Stimulated activated naive CD8-positive, alpha-beta T cell treated with anti-CD3 and anti-CD28 coated beads, Interleukin-15, Interleukin-2, amounts not matched to agents 100 ng/mL and 50 ng/mL, for 24 hours (primary cell): ENCODE measurements around the gene FXYD2.

ENCODE experiments used
- H3K27ac Mint-ChIP-seq: one replicate; pipeline ENCODE4 v1.8.0; 2021; ENCODE audit warnings: mild to moderate bottlenecking, mixed read lengths
- H3K27me3 Mint-ChIP-seq: one replicate; pipeline ENCODE4 v1.8.0; 2021; ENCODE audit warnings: mixed read lengths
- H3K36me3 Mint-ChIP-seq: one replicate; pipeline ENCODE4 v1.8.0; 2021; ENCODE audit warnings: low read depth, mixed read lengths
- H3K4me1 Mint-ChIP-seq: one replicate; pipeline ENCODE4 v1.8.0; 2021; ENCODE audit warnings: low read depth, mixed read lengths
- H3K4me3 Mint-ChIP-seq: one replicate; pipeline ENCODE4 v1.8.0; 2021; ENCODE audit warnings: mild to moderate bottlenecking, mixed read lengths
- H3K9me3 Mint-ChIP-seq: one replicate; pipeline ENCODE4 v1.8.0; 2021; ENCODE audit warnings: mixed read lengths

Gene FXYD2

GRCh38 chr11:117842131-117842941 is 17.8 kb upstream of the FXYD2 start:
- no peaks in the 10 kb centered on the region for H3K9me3 Mint-ChIP-seq
- H3K27me3 Mint-ChIP-seq = no peaks in the 10 kb centered on the region
- no peaks in the 10 kb centered on the region for H3K4me1 Mint-ChIP-seq
- H3K36me3 Mint-ChIP-seq = no peaks in the 10 kb centered on the region
- H3K4me3 Mint-ChIP-seq = no peak overlapping the region
- no peak overlapping the region for H3K27ac Mint-ChIP-seq

DNA sequence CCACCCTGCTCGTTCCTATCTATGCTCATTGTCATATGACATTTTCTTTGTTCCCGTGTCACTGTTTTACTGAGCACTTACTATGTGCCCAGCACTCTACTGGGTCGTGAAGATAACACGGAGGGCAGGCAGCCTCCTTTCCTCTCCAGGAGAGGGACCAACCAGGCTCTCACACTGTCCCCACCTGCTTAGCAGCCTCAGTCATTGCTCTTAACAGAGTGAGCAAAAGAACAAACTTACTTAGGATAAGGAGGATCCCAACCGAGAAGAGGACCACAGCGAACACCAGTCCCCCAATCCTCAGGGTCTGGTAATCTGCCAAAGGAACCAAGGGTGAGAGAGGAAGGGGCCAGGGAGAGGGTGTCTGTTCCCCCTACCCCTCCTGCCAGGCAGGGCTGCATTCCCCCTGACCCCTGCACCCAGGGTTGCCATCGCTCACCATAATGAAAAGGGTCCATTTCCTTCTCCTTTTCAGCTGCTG is 17.0 kb upstream of the FXYD2 start:
- Mint-ChIP-seq H3K4me1 (no peaks in the 10 kb centered on the region), H3K27me3 (no peaks in the 10 kb centered on the region), H3K4me3 (no peak overlapping the region), H3K9me3 (no peaks in the 10 kb centered on the region), H3K36me3 (no peaks in the 10 kb centered on the region), H3K27ac (no peak overlapping the region)

- Mint-ChIP-seq H3K27ac (no peak overlapping the region), H3K4me1 (no peaks in the 10 kb centered on the region), H3K27me3 (no peaks in the 10 kb centered on the region), H3K4me3 (no peak overlapping the region), H3K9me3 (no peaks in the 10 kb centered on the region), H3K36me3 (no peaks in the 10 kb centered on the region)
Measured at GRCh38 chr11:117840881-117841550, 16.5 kb upstream of the FXYD2 start.

- no peaks in the 10 kb centered on the region for H3K36me3 Mint-ChIP-seq
- no peaks in the 10 kb centered on the region for H3K27me3 Mint-ChIP-seq
- no peak overlapping the region for H3K4me3 Mint-ChIP-seq
- peak overlapping the region; percentile 26 for H3K27ac Mint-ChIP-seq
- no peaks in the 10 kb centered on the region for H3K9me3 Mint-ChIP-seq
- H3K4me1 Mint-ChIP-seq = no peaks in the 10 kb centered on the region
Measured at GRCh38 chr11:117839936-117840813, 15.6 kb upstream of the FXYD2 start.

- Mint-ChIP-seq H3K36me3 (no peaks in the 10 kb centered on the region), H3K9me3 (no peaks in the 10 kb centered on the region), H3K4me3 (no peak overlapping the region), H3K27me3 (no peaks in the 10 kb centered on the region), H3K27ac (no peak overlapping the region), H3K4me1 (no peaks in the 10 kb centered on the region)
Measured at GRCh38 chr11:117839380-117839881, 14.9 kb upstream of the FXYD2 start.

DNA sequence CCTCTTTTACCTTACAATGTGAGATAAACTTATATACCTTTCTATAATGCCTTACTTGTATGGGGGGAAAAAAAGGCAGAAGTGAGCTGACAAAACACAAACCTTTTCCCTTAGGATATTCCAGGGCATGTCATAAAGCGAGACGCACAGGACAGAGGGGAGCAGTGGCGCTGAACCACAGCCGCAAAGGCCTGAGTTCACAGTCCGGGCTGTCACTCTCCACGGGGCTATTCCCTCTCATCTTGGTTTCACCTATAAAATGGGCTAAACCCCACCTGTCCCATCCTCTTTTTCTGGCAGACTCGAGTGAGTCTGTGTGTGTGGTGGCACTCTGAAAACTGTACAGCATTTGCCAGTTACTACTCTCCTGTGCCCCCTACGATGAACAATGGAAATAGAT is 14.4 kb upstream of the FXYD2 start:
- H3K27ac Mint-ChIP-seq = no peak overlapping the region

GRCh38 chr11:117837791-117838190 is 13.2 kb upstream of the FXYD2 start:
- Mint-ChIP-seq H3K4me3 (no peak overlapping the region), H3K27me3 (no peaks in the 10 kb centered on the region), H3K36me3 (no peaks in the 10 kb centered on the region), H3K4me1 (peaks cover under 1% of the 10 kb centered on the region), H3K9me3 (no peaks in the 10 kb centered on the region), H3K27ac (no peak overlapping the region)

More for the DNA sequence above, 14.4 kb upstream of the FXYD2 start:
- no peak overlapping the region for H3K4me3 Mint-ChIP-seq
- H3K36me3 Mint-ChIP-seq = no peaks in the 10 kb centered on the region
- no peaks in the 10 kb centered on the region for H3K27me3 Mint-ChIP-seq
- no peaks in the 10 kb centered on the region for H3K9me3 Mint-ChIP-seq
- H3K4me1 Mint-ChIP-seq = no peaks in the 10 kb centered on the region

DNA sequence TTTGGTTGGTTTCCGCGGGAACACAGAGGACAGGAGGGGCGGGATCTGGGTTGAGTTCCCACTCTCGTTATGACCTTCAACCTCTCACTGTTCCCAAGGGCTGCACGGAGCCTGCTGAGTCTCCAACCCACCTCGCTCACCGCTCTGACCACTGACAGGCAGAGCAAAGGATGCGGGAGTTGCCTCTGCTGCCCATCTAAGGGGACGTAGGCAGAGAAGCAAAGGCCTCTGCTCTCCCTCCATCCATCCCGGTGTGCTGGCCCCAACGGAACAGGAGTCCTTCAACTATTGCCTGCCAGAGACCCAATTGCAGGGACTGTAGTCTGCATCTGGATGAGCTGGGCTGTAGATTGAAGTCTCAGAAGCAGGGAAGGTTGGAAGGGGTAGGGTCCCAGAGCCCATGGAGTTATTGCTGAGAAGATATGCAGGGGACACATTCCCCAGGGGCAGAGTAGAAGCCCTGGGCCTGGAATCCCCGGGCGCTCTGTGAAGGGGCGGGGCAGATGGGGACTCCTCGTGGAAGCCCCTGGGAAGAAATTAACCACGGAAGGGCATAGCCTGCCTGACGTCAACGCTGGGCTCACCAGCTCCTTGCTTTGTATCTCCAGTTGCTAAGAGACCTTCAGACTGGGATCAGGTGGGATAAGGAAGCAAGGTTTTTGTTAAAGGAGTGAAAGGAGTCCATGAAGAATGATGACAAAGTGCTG is 12.7 kb upstream of the FXYD2 start:
- Mint-ChIP-seq H3K27me3 (no peaks in the 10 kb centered on the region), H3K27ac (no peak overlapping the region), H3K4me1 (peaks cover 4% of the 10 kb centered on the region), H3K4me3 (no peak overlapping the region), H3K36me3 (no peaks in the 10 kb centered on the region), H3K9me3 (no peaks in the 10 kb centered on the region)

DNA sequence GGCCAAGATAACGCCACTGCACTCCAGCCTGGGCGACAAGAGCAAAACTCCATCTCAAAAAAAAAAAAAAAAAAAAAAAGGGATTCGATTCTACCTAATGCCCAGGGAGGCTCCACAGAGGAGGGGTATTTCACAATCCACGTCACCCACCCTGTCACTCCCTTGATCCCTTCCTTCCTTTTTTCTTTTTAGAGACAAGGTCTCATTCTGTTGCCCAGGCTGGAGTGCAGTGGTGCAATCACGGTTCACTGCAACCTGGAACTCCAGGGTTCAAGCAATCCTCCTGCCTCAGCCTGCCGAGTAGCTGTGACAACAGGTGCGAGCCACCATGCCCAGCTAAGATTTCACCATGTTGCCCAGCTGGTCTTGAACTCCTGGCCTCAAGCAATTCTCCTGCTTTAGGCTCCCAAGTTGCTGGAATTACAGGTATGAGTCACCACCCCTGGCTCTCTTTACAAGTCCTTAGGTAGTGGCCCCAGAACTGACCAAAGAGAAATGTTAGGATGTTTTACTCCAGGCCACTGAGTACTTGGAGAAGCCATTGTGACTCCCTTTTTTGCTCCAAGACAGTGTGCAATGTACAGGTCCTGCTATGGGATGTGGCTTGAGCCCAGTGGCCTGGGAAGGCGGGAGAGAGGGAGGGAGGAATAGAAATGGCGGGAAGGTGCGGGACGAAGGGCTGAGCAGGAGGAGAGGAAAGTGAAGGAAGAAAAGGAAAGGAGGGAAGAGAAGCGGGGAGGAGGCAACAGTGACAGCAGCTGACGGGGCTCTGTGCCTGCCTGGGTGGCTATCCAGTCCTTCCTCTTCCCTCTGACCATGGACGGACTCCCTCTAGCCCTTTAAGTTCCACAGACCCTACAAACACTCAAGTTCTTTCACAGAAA is 11.8 kb upstream of the FXYD2 start:
- no peak overlapping the region for H3K27ac Mint-ChIP-seq
- peaks cover 7% of the 10 kb centered on the region for H3K4me1 Mint-ChIP-seq
- H3K27me3 Mint-ChIP-seq = no peaks in the 10 kb centered on the region
- no peak overlapping the region for H3K4me3 Mint-ChIP-seq
- H3K9me3 Mint-ChIP-seq = no peaks in the 10 kb centered on the region
- H3K36me3 Mint-ChIP-seq = no peaks in the 10 kb centered on the region

- H3K27ac Mint-ChIP-seq = no peak overlapping the region
- no peaks in the 10 kb centered on the region for H3K27me3 Mint-ChIP-seq
- H3K9me3 Mint-ChIP-seq = no peaks in the 10 kb centered on the region
- peaks cover 14% of the 10 kb centered on the region for H3K4me1 Mint-ChIP-seq
- no peak overlapping the region for H3K4me3 Mint-ChIP-seq
- H3K36me3 Mint-ChIP-seq = no peaks in the 10 kb centered on the region
Measured at GRCh38 chr11:117835576-117835975, 11.0 kb upstream of the FXYD2 start.

GRCh38 chr11:117834838-117835443 is 10.4 kb upstream of the FXYD2 start:
- Mint-ChIP-seq H3K9me3 (no peaks in the 10 kb centered on the region), H3K27ac (no peak overlapping the region), H3K36me3 (no peaks in the 10 kb centered on the region), H3K4me1 (peaks cover 20% of the 10 kb centered on the region), H3K4me3 (no peak overlapping the region), H3K27me3 (no peaks in the 10 kb centered on the region)

- no peaks in the 10 kb centered on the region for H3K27me3 Mint-ChIP-seq
- no peaks in the 10 kb centered on the region for H3K9me3 Mint-ChIP-seq
- H3K27ac Mint-ChIP-seq = no peak overlapping the region
- peaks cover 27% of the 10 kb centered on the region for H3K4me1 Mint-ChIP-seq
- no peak overlapping the region for H3K4me3 Mint-ChIP-seq
- H3K36me3 Mint-ChIP-seq = no peaks in the 10 kb centered on the region
Measured at GRCh38 chr11:117834068-117834810, 9.7 kb upstream of the FXYD2 start.
